H1 (cell line): Measurements from ENCODE around the gene RILPL2. TPM values are rescaled to one million over a fixed set of nuclear protein-coding genes. Genes with fewer than 3 reads are reported as not detected.

Experiments used
- CTCF ChIA-PET: fragments of 300-600 bp; sonication (Branson Sonifier 250); formaldehyde crosslinking; loops from one replicate; lab custom pipeline; 2021; ENCODE audit not compliant: partially characterized antibody; lab: Charles Lee
- POLR2A ChIA-PET: fragments of 300-600 bp; sonication (Branson Sonifier 250); formaldehyde crosslinking; loops from one replicate; lab custom pipeline; 2021; ENCODE audit warnings: inconsistent platforms; ENCODE audit not compliant: partially characterized antibody; lab: Charles Lee
- DNase-seq, 2 experiments: peaks; one replicate each; pipeline versions ENCODE4 v3.0.0 to v3.0.0-alpha.2; 2010 to 2022; ENCODE audit warnings: low spot score in 2 of 2, low read depth in 1 of 2, mixed read lengths in 1 of 2
- FAIRE-seq: peaks from 2 replicates; lab custom pipeline; 2011; peaks lifted over from hg19 to GRCh38; lab: Jason Lieb, UNC
- H2AFZ ChIP-seq: 2 replicates; pipeline ENCODE4 v1.8.1; 2012; ENCODE audit warnings: low read length, inconsistent platforms
- H2AK5ac ChIP-seq: 2 replicates; pipeline ENCODE4 v1.6.1; 2013; ENCODE audit warnings: low read depth, low read length
- H2BK120ac ChIP-seq: replicated peaks from 2 replicates; pipeline ENCODE3; 2013; ENCODE audit warnings: low read depth, low read length, inconsistent platforms
- H2BK12ac ChIP-seq: 2 replicates; pipeline ENCODE4 v1.6.1; 2013; ENCODE audit warnings: low read depth, low read length
- H2BK15ac ChIP-seq: 2 replicates; pipeline ENCODE4 v1.6.1; 2013; ENCODE audit warnings: low read length
- H2BK20ac ChIP-seq: 2 replicates; pipeline ENCODE4 v1.6.1; 2013; ENCODE audit warnings: low read length
- H2BK5ac ChIP-seq: 2 replicates; pipeline ENCODE4 v1.6.1; 2013; ENCODE audit warnings: low read depth, low read length
- H3K14ac ChIP-seq: 2 replicates; pipeline ENCODE4 v1.6.1; 2013; ENCODE audit warnings: inconsistent platforms; ENCODE audit not compliant: insufficient read length
- H3K18ac ChIP-seq: 2 replicates; pipeline ENCODE4 v1.6.1; 2013; ENCODE audit warnings: low read length; ENCODE audit errors: extremely low read depth
- H3K23ac ChIP-seq: 2 replicates; pipeline ENCODE4 v1.6.1; 2013; ENCODE audit warnings: inconsistent platforms; ENCODE audit not compliant: insufficient read length
- H3K23me2 ChIP-seq: 2 replicates; pipeline ENCODE4 v1.6.1; 2013; ENCODE audit warnings: low read depth, low read length
- H3K27ac ChIP-seq: 2 replicates; pipeline ENCODE4 v1.6.1; 2011; ENCODE audit warnings: low read depth, low read length, inconsistent platforms
- H3K27me3 ChIP-seq, 4 experiments: replicated peaks in 1 of 4; 1 replicate in 1 of 4; 2 replicates in 3 of 4; pipeline versions ENCODE4 v1.6.1 to v1.8.1; 2011 to 2013; ENCODE audit warnings: low read length in 3 of 4, mild to moderate bottlenecking in 3 of 4, inconsistent platforms in 2 of 4, mixed read lengths in 2 of 4, moderate library complexity in 1 of 4; ENCODE audit not compliant: control insufficient read depth in 3 of 4, insufficient read depth in 3 of 4; ENCODE audit errors: extremely low read depth in 1 of 4
- H3K36me3 ChIP-seq, 4 experiments: 2 replicates each; pipeline versions ENCODE4 v1.6.1 to v1.8.1; 2011 to 2013; ENCODE audit warnings: mild to moderate bottlenecking in 4 of 4, low read length in 3 of 4, moderate library complexity in 2 of 4, control low read depth in 1 of 4, inconsistent platforms in 1 of 4; ENCODE audit not compliant: insufficient read depth in 4 of 4, control insufficient read depth in 2 of 4
- H3K4ac ChIP-seq: replicated peaks from 2 replicates; pipeline ENCODE3; 2013; ENCODE audit warnings: low read length, low read depth, mixed read lengths, inconsistent platforms; ENCODE audit not compliant: insufficient read length
- H3K4me1 ChIP-seq, 4 experiments: replicated peaks in 1 of 4; 1 replicate in 1 of 4; 2 replicates in 3 of 4; pipeline versions ENCODE4 v1.6.1 to v1.8.1; 2011 to 2013; ENCODE audit warnings: low read length in 3 of 4, inconsistent platforms in 2 of 4, mixed read lengths in 1 of 4; ENCODE audit not compliant: insufficient read depth in 4 of 4, control insufficient read depth in 3 of 4
- H3K4me2 ChIP-seq, 2 experiments: 2 replicates each; pipeline versions ENCODE4 v1.6.1 to v1.8.1; 2011 to 2013; ENCODE audit warnings: low read depth in 2 of 2, low read length in 2 of 2, control low read depth in 1 of 2, inconsistent platforms in 1 of 2, mild to moderate bottlenecking in 1 of 2; ENCODE audit not compliant: insufficient read depth in 1 of 2
- H3K4me3 ChIP-seq, 4 experiments: fragments of 200-600, 300-600 bp in 1 of 4; sonication (generic), shearing (Covaris generic), sonication (Bioruptor Twin) in 1 of 4; 2 replicates each; pipeline versions ENCODE4 v1.5.1 to v1.8.1; 2011 to 2016; ENCODE audit warnings: low read length in 4 of 4, low read depth in 3 of 4, control low read depth in 2 of 4, inconsistent platforms in 2 of 4, mild to moderate bottlenecking in 2 of 4, mixed read lengths in 1 of 4, moderate library complexity in 1 of 4; ENCODE audit not compliant: insufficient read depth in 2 of 4; ENCODE audit errors: extremely low read depth in 1 of 4
- H3K56ac ChIP-seq: replicated peaks from 2 replicates; pipeline ENCODE3; 2013; ENCODE audit warnings: low read depth, mild to moderate bottlenecking, mixed read lengths, low read length, inconsistent platforms; ENCODE audit not compliant: insufficient read length
- H3K79me1 ChIP-seq: 2 replicates; pipeline ENCODE4 v1.6.1; 2013; ENCODE audit warnings: low read depth, low read length, control low read depth
- H3K79me2 ChIP-seq, 2 experiments: 2 replicates each; pipeline versions ENCODE4 v1.6.1 to v1.8.1; 2012 to 2013; ENCODE audit warnings: low read length in 2 of 2, mild to moderate bottlenecking in 2 of 2, inconsistent platforms in 1 of 2; ENCODE audit not compliant: insufficient read depth in 2 of 2, control insufficient read depth in 1 of 2
- H3K9ac ChIP-seq, 4 experiments: replicated peaks in 1 of 4; 1 replicate in 1 of 4; 2 replicates in 3 of 4; pipeline versions ENCODE4 v1.6.1 to v1.8.1; 2011 to 2013; ENCODE audit warnings: low read depth in 3 of 4, low read length in 3 of 4, control low read depth in 2 of 4, mild to moderate bottlenecking in 2 of 4, moderate library complexity in 2 of 4, inconsistent platforms in 1 of 4; ENCODE audit errors: extremely low read depth in 1 of 4
- H3K9me3 ChIP-seq, 2 experiments: 2 replicates each; pipeline versions ENCODE4 v1.6.1 to v1.8.1; 2012 to 2013; ENCODE audit warnings: mild to moderate bottlenecking in 2 of 2, moderate library complexity in 2 of 2, control low read depth in 1 of 2, inconsistent platforms in 1 of 2, low read depth in 1 of 2, low read length in 1 of 2, mixed read lengths in 1 of 2; ENCODE audit not compliant: insufficient read depth in 2 of 2
- H4K20me1 ChIP-seq, 2 experiments: replicated peaks in 1 of 2; 2 replicates each; pipeline versions ENCODE3 to v1.8.1; 2011 to 2013; ENCODE audit warnings: inconsistent platforms in 2 of 2, low read length in 2 of 2, mild to moderate bottlenecking in 1 of 2; ENCODE audit not compliant: insufficient read depth in 2 of 2, control insufficient read depth in 1 of 2
- H4K5ac ChIP-seq: 2 replicates; pipeline ENCODE4 v1.6.1; 2013; ENCODE audit warnings: low read length, low read depth, mixed read lengths, inconsistent platforms; ENCODE audit not compliant: insufficient read length
- H4K8ac ChIP-seq: 2 replicates; pipeline ENCODE4 v1.8.0; 2013; ENCODE audit warnings: mild to moderate bottlenecking, moderate library complexity, low read length, inconsistent platforms; ENCODE audit not compliant: insufficient read depth; ENCODE audit errors: extremely low read depth
- H4K91ac ChIP-seq: replicated peaks from 2 replicates; pipeline ENCODE3; 2013; ENCODE audit warnings: low read length, mixed read lengths, inconsistent platforms; ENCODE audit not compliant: insufficient read length
- ASH2L ChIP-seq: fragments of 200-600, 300-600 bp; sonication (generic); IDR thresholded peaks from one replicate; pipeline ENCODE4 v1.7.1; 2017; ENCODE audit warnings: low read length
- CBX5 ChIP-seq: fragments of 300-800, 300-1000 bp; sonication (generic); IDR thresholded peaks from 2 replicates; pipeline ENCODE4 v1.7.1; 2016; ENCODE audit warnings: antibody characterized with exemption, low read length, low read depth
- CREB1 ChIP-seq: IDR thresholded peaks from 2 replicates; pipeline ENCODE4 v1.6.1; 2012; ENCODE audit warnings: inconsistent platforms
- EP300 ChIP-seq, 2 experiments: IDR thresholded peaks; 1 replicate in 1 of 2; 2 replicates in 1 of 2; pipeline ENCODE4 v1.6.1; 2011 to 2012; ENCODE audit warnings: low read depth in 2 of 2, low read length in 2 of 2, mild to moderate bottlenecking in 2 of 2, borderline replicate concordance in 1 of 2, inconsistent platforms in 1 of 2, moderate library complexity in 1 of 2
- HDAC6 ChIP-seq: IDR thresholded peaks from one replicate; pipeline ENCODE4 v1.7.1; 2012; ENCODE audit warnings: low read depth, mild to moderate bottlenecking, inconsistent platforms, low read length, moderate library complexity
- JUND ChIP-seq: IDR thresholded peaks from 2 replicates; pipeline ENCODE4 v1.6.1; 2011; ENCODE audit warnings: mild to moderate bottlenecking, improper control_type of control experiment, low read length
- MAFK ChIP-seq: IDR thresholded peaks from 2 replicates; pipeline ENCODE4 v1.6.1; 2012; ENCODE audit warnings: low read depth, mild to moderate bottlenecking, improper control_type of control experiment, low read length
- MAX ChIP-seq: IDR thresholded peaks from 2 replicates; pipeline ENCODE4 v1.6.1; 2012; ENCODE audit warnings: inconsistent platforms
- PHF8 ChIP-seq: fragments of 200-600 bp; sonication (generic); conservative IDR thresholded peaks from 2 replicates; pipeline ENCODE4 v1.7.1; 2012; ENCODE audit warnings: low read depth, mild to moderate bottlenecking, inconsistent platforms, low read length, moderate library complexity
- SP2 ChIP-seq: IDR thresholded peaks from 2 replicates; pipeline ENCODE4 v1.6.1; 2012; ENCODE audit warnings: mild to moderate bottlenecking, low read length, inconsistent platforms
- TAF7 ChIP-seq: optimal IDR thresholded peaks from 2 replicates; pipeline ENCODE3; 2011; ENCODE audit warnings: low read depth, mild to moderate bottlenecking, inconsistent platforms, low read length, moderate library complexity, borderline replicate concordance
- WGBS, 2 experiments: shearing (Covaris generic) in 1 of 2; methylation state at CpG; one replicate each; pipeline versions ENCODE4 v1.1.6 to v1.1.7; 2013 to 2015; ENCODE audit warnings: low lambda C conversion rate in 2 of 2, mixed read lengths in 2 of 2, inconsistent platforms in 1 of 2, low coverage in 1 of 2, missing lambda C conversion rate in 1 of 2; ENCODE audit not compliant: insufficient replicate concordance in 2 of 2, insufficient coverage in 1 of 2, insufficient read length in 1 of 2; ENCODE audit errors: extremely low coverage in 1 of 2, missing lambda C conversion rate in 1 of 2; 5-methylcytosine and 5-hydroxymethylcytosine counted together
- polyA plus RNA-seq, 7 experiments: library from polyadenylated mRNA; depleted of rRNA in 3 of 7; stranded (reverse) in 5 of 7; unstranded in 2 of 7; fragments of >200 nt in 5 of 7; fragments of 200-250 nt in 2 of 7; gene quantifications; 1 replicate in 5 of 7; 2 replicates in 1 of 7; 4 replicates in 1 of 7; pipeline versions ENCODE4 v1.2.1 to v1.2.3, GENCODE V29; 2011 to 2013; ENCODE audit warnings: missing spikeins in 2 of 7, mixed read lengths in 2 of 7
- total RNA-seq: library from RNA; stranded (reverse); fragmentation: NEBNext Ultra II Directional; extraction: Animal tissue kit (Norgen Biotek cat#: 25700); gene quantifications from 2 replicates; pipeline ENCODE4 v1.2.1, GENCODE V29; 2021

The RILPL2 gene
- total and polyA plus RNA-seq, 2 of the 8 experiments (the other 6 are each of a cell fraction or from before 2014, with no cell fraction given): 0.77 to 1.4 TPM

- no peak overlapping the region for H2BK12ac ChIP-seq
- H2AK5ac ChIP-seq: no peak overlapping the region
- H3K4me3 ChIP-seq: no peak overlapping the region
- no peaks in the 10 kb centered on the region for H3K4me1 ChIP-seq
- H4K5ac ChIP-seq: no peak overlapping the region
- no peak overlapping the region for H3K56ac ChIP-seq
- no peak overlapping the region for H3K18ac ChIP-seq
- peaks cover 0 to 4% (median 0%) of the 10 kb centered on the region in 4 experiments; a peak in 1 of 8 replicates for H3K36me3 ChIP-seq
- no peak overlapping the region for H3K4me2 ChIP-seq
- no peak overlapping the region for H3K14ac ChIP-seq
- H3K27ac ChIP-seq: no peak overlapping the region
- no peak overlapping the region for H3K4ac ChIP-seq
- H2BK15ac ChIP-seq: no peak overlapping the region
- ChIA-PET POLR2A (interaction anchor here (1.6 kb wide), 1 partner anchor 106 kb away, joined by 7 read pairs; no protein-coding TSS in a partner anchor), CTCF (no interaction called here)
- H2AFZ ChIP-seq: no peak overlapping the region
- H4K20me1 ChIP-seq: peaks cover 0 to 3% of the 10 kb centered on the region in 2 experiments
- H3K23ac ChIP-seq: no peak overlapping the region
- no peaks in the 10 kb centered on the region for H3K23me2 ChIP-seq
- 92% methylated on average over 10 of the region's 11 CpGs; no CpG with 5 or more reads in 1 of the 2 experiments for WGBS, 2 experiments
- no peaks in the 10 kb centered on the region for H3K79me2 ChIP-seq
- H2BK120ac ChIP-seq: no peak overlapping the region
- no peak overlapping the region for H4K91ac ChIP-seq
- H3K9me3 ChIP-seq: no peaks in the 10 kb centered on the region
- H4K8ac ChIP-seq: no peak overlapping the region
- DNase-seq (no peak), FAIRE-seq (no peak)
- no peak overlapping the region for H2BK5ac ChIP-seq
- no peak overlapping the region for H3K9ac ChIP-seq
- H3K79me1 ChIP-seq: no peaks in the 10 kb centered on the region
- no peaks in the 10 kb centered on the region for H3K27me3 ChIP-seq
- H2BK20ac ChIP-seq: no peak overlapping the region
- no peak for TF ChIP-seq PHF8
- no peak for TF ChIP-seq MAX
- TF ChIP-seq SP2: no peak
- TF ChIP-seq HDAC6: no peak
- TF ChIP-seq EP300 (IDR thresholded peaks at IDR 0.05; ENCODE audit: borderline replicate concordance in 1 of 2, low read depth in 2 of 2, low read length in 2 of 2): no peak
- no peak for TF ChIP-seq MAFK
- TF ChIP-seq CBX5: no peak
- TF ChIP-seq TAF7: no peak
- no peak for TF ChIP-seq JUND
- TF ChIP-seq ASH2L: no peak
- TF ChIP-seq CREB1: no peak
Measured at GRCh38 chr12:123478069-123478468, 41.6 kb upstream of the RILPL2 start.
